ENCODE results near the gene RSRC1. TPM values are rescaled to one million over a fixed set of nuclear protein-coding genes. Genes with fewer than 3 reads are reported as not detected.

Gene RSRC1
- total RNA-seq, 5 donors from 2014 or later (not counting 1 experiment from before 2014, with no cell fraction given), result 29.9 to 35.0 (median 31.1) TPM

DNA sequence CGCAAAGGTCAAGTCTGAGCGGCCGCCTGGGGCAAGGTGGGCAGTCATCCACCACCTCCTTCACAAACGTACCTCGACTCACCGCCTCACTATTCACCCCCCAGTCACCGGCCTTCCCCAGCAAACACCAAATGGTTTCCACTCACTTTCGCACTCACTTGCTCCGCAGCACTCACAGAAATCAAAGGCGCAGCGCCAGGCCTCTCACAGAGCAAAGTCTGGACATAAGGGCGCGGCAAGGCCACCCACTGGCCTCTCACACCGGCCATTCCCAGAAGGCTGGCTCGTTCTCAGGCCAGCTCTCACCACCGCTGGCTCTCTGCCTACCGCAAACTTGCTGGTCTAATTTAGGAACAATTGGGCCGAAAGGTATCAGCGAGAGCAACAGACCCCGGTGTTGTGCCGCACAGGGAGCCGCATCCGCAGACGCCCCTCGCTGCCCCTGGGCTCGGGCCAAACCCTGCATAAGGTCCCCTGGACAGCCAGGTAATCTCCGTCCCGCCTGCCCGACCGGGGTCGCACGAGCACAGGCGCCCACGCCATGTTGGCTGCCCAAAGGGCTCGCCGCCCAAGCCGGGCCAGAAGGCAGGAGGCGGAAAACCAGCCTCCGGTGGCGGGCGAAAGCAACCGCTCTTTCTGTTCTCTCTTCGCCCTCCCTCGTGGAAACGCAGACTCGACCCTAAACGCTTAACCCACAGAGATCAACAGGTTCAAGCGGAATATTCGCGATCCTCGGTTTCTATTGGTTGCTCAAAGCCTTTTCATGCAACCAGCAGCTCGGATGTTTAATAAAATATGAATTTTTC is 6.6 kb upstream of the RSRC1 start:
- Histone ChIP-seq H3K27ac (ENCODE audit: low read length) (no peak overlapping the region), H3K4me1 (ENCODE audit: control insufficient read depth in 1 of 2, extremely low read depth in 1 of 2, insufficient read depth in 2 of 2, low read length in 2 of 2) (peaks cover 10 to 49% of the 10 kb centered on the region in 2 experiments), H3K27me3 (replicated peaks in 1 of 2; ENCODE audit: control insufficient read depth in 2 of 2, extremely low read depth in 1 of 2, insufficient read depth in 2 of 2, low read length in 1 of 2) (peaks cover 60 to 66% of the 10 kb centered on the region in 2 experiments), H3K9me3 (no peaks in the 10 kb centered on the region), H3K4me3 (ENCODE audit: control insufficient read depth in 1 of 2, extremely low read depth in 1 of 2, low read length in 1 of 2) (peak overlapping the region; percentile 2 to 35), H3K36me3 (ENCODE audit: control insufficient read depth in 2 of 2, extremely low read depth in 1 of 2, insufficient read depth in 1 of 2, low read length in 1 of 2) (no peaks in the 10 kb centered on the region)
- no peak for ATAC-seq (replicated peaks in 1 of 4)
- ChIA-PET POLR2A (no interaction called here), CTCF (no interaction called here)
- H3K27me3 Mint-ChIP-seq, result peaks cover 85 to 90% of the 10 kb centered on the region in 2 donors
- DNase-seq, result peak in 2 of 35 experiments; percentile 11 to 13
- peaks cover 40 to 51% (median 47%) of the 10 kb centered on the region in 3 donors for H3K4me1 Mint-ChIP-seq
- no peaks in the 10 kb centered on the region for H3K36me3 Mint-ChIP-seq
- peak overlapping the region; percentile 29 to 86 (median 41) for H3K4me3 Mint-ChIP-seq
- peak overlapping the region in 1 of 2 donors; percentile 77 for H3K27ac Mint-ChIP-seq
- WGBS (ENCODE audit: insufficient coverage), result 5% methylated on average over 43 of the region's 52 CpGs
- H3K9me3 Mint-ChIP-seq, result peaks cover 0 to 4% (median 0%) of the 10 kb centered on the region in 3 donors

DNA sequence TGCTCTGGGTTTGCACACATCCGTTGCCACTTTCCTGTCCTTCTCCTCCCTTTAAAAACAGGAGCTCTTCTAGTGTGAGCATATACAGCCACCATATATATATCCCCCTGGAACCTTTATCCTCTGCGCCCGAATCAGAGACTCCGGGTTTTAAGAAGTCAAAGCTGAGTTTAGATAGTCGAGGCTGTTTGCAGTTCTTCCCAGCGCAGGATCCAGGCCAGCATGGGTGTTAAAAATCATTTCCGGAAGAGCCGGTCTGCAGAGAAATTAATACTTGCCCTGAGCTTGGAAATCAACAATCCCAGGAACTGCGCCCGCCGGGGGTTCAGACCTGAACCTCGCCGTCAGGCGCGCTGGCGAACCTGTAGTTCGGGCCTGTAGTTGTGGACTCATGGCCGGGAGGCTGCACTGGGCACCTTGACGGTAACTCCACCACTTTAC is 6.0 kb upstream of the RSRC1 start:
- no peak for ATAC-seq (replicated peaks in 1 of 4)
- Histone ChIP-seq H3K9me3 (no peaks in the 10 kb centered on the region), H3K27ac (ENCODE audit: low read length) (no peak overlapping the region), H3K27me3 (replicated peaks in 1 of 2; ENCODE audit: control insufficient read depth in 2 of 2, extremely low read depth in 1 of 2, insufficient read depth in 2 of 2, low read length in 1 of 2) (peaks cover 55 to 60% of the 10 kb centered on the region in 2 experiments), H3K36me3 (ENCODE audit: control insufficient read depth in 2 of 2, extremely low read depth in 1 of 2, insufficient read depth in 1 of 2, low read length in 1 of 2) (no peaks in the 10 kb centered on the region), H3K4me1 (ENCODE audit: control insufficient read depth in 1 of 2, extremely low read depth in 1 of 2, insufficient read depth in 2 of 2, low read length in 2 of 2) (peaks cover 10 to 43% of the 10 kb centered on the region in 2 experiments), H3K4me3 (ENCODE audit: control insufficient read depth in 1 of 2, extremely low read depth in 1 of 2, low read length in 1 of 2) (peak overlapping the region; percentile 2 to 19)
- Mint-ChIP-seq H3K36me3 (no peaks in the 10 kb centered on the region), H3K9me3 (peaks cover 0 to 4% (median 0%) of the 10 kb centered on the region in 3 donors), H3K27ac (peak overlapping the region; percentile 23 to 45), H3K4me1 (peaks cover 37 to 48% (median 42%) of the 10 kb centered on the region in 3 donors), H3K27me3 (peaks cover 83 to 89% of the 10 kb centered on the region in 2 donors), H3K4me3 (peak overlapping the region; percentile 29 to 86 (median 41))
- WGBS (ENCODE audit: insufficient coverage), result 13% methylated on average over 5 of the region's 19 CpGs
- POLR2A ChIA-PET, result interaction anchor here in 1 of 2 donors (0.7 kb wide), 1 partner anchor 378 kb away, joined by 3 read pairs; no protein-coding TSS in a partner anchor
- CTCF ChIA-PET, result no interaction called here
- DNase-seq, result peak in 1 of 35 experiments; percentile 31

DNA sequence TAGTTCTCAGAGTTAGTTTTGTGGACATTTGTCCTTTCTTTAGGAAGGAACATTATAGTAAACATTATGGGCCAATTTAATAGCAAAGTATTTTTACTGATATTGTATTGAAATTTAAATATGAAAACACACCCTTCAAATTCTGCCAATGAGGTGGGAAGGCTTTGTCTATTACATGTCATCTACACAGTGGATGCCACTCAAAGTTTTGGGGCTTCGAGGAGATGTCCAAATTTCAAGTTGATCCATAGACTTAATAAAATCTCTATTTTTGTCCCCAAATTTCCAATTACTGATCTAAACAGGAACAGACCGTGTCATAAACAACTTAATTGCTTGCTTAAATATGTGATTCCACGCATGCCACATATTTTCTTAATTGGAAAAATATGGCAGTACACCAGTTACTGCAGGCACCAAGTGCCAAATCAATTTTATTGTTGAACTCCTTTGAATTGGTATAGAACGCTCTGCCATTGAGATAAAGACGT is 5.4 kb upstream of the RSRC1 start:
- ATAC-seq (replicated peaks in 1 of 4) (no peak), DNase-seq (peak in 1 of 35 experiments; percentile 21)
- no peaks in the 10 kb centered on the region for H3K9me3 ChIP-seq
- H3K4me1 ChIP-seq (ENCODE audit: control insufficient read depth in 1 of 2, extremely low read depth in 1 of 2, insufficient read depth in 2 of 2, low read length in 2 of 2), result peaks cover 12 to 47% of the 10 kb centered on the region in 2 experiments
- peak overlapping the region; percentile 23 to 45 for H3K27ac Mint-ChIP-seq
- H3K27me3 ChIP-seq (replicated peaks in 1 of 2; ENCODE audit: control insufficient read depth in 2 of 2, extremely low read depth in 1 of 2, insufficient read depth in 2 of 2, low read length in 1 of 2), result peaks cover 50 to 55% of the 10 kb centered on the region in 2 experiments
- peak overlapping the region in 2 of 3 donors; percentile 29 to 86 for H3K4me3 Mint-ChIP-seq
- no peaks in the 10 kb centered on the region for H3K36me3 ChIP-seq (ENCODE audit: control insufficient read depth in 2 of 2, extremely low read depth in 1 of 2, insufficient read depth in 1 of 2, low read length in 1 of 2)
- WGBS (ENCODE audit: insufficient coverage), result no CpG with 5 or more reads among the region's 5 CpGs
- ChIA-PET CTCF (no interaction called here), POLR2A (interaction anchor here in 1 of 2 donors (0.7 kb wide), 1 partner anchor 377 kb away, joined by 3 read pairs; no protein-coding TSS in a partner anchor)
- H3K9me3 Mint-ChIP-seq, result peaks cover 0 to 4% (median 0%) of the 10 kb centered on the region in 3 donors
- H3K36me3 Mint-ChIP-seq, result no peaks in the 10 kb centered on the region
- peaks cover 78 to 85% of the 10 kb centered on the region in 2 donors for H3K27me3 Mint-ChIP-seq
- H3K4me3 ChIP-seq (ENCODE audit: control insufficient read depth in 1 of 2, extremely low read depth in 1 of 2, low read length in 1 of 2), result peak overlapping the region in 1 of 2 donors; percentile 19
- peaks cover 39 to 51% (median 44%) of the 10 kb centered on the region in 3 donors for H3K4me1 Mint-ChIP-seq
- no peak overlapping the region for H3K27ac ChIP-seq (ENCODE audit: low read length)

DNA sequence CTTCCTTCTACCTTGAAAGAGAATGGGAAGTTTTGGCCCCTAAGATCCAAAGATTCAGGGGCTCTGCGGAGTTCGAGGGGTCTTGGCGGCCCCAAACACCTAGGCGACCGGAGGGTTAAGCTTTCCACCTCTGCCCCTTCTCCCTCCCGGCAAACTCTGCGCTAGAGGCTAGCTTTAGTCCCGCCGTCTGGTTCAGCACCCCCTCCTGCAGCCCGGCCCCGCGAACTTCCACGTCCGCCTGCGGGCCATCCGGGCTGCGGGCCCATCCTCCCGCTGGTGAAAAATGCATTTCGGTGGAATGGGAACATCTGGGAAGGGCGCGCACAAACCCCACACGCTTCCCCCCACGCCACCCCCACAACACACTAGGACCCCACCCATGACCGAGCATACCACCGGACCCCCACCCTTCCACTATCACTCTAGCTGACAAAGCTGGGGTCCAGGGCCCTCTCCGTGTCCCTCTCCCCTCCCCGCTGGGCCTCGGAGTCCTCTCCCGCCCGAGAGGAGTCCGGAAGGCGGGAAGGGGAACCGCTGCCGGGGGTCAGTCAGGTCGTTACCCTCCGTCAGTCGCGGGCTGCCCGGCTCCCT is 4.7 kb upstream of the RSRC1 start:
- ChIA-PET CTCF (no interaction called here), POLR2A (no interaction called here)
- Histone ChIP-seq H3K36me3 (ENCODE audit: control insufficient read depth in 2 of 2, extremely low read depth in 1 of 2, insufficient read depth in 1 of 2, low read length in 1 of 2) (no peaks in the 10 kb centered on the region), H3K9me3 (no peaks in the 10 kb centered on the region), H3K4me3 (ENCODE audit: control insufficient read depth in 1 of 2, extremely low read depth in 1 of 2, low read length in 1 of 2) (peak overlapping the region; percentile 27 to 46), H3K27me3 (replicated peaks in 1 of 2; ENCODE audit: control insufficient read depth in 2 of 2, extremely low read depth in 1 of 2, insufficient read depth in 2 of 2, low read length in 1 of 2) (peaks cover 45 to 54% of the 10 kb centered on the region in 2 experiments), H3K27ac (ENCODE audit: low read length) (no peak overlapping the region), H3K4me1 (ENCODE audit: control insufficient read depth in 1 of 2, extremely low read depth in 1 of 2, insufficient read depth in 2 of 2, low read length in 2 of 2) (peaks cover 14 to 51% of the 10 kb centered on the region in 2 experiments)
- ATAC-seq (replicated peaks in 1 of 4) (no peak), DNase-seq (peak in 2 of 35 experiments; percentile 13)
- WGBS (ENCODE audit: insufficient coverage), result 3% methylated on average over 33 of the region's 39 CpGs
- H3K4me1 Mint-ChIP-seq, result peaks cover 44 to 57% (median 49%) of the 10 kb centered on the region in 3 donors
- peaks cover 0 to 4% (median 0%) of the 10 kb centered on the region in 3 donors for H3K9me3 Mint-ChIP-seq
- no peaks in the 10 kb centered on the region for H3K36me3 Mint-ChIP-seq
- peaks cover 76 to 82% of the 10 kb centered on the region in 2 donors for H3K27me3 Mint-ChIP-seq
- H3K27ac Mint-ChIP-seq, result no peak overlapping the region
- H3K4me3 Mint-ChIP-seq, result peak overlapping the region; percentile 28 to 86 (median 57)

DNA sequence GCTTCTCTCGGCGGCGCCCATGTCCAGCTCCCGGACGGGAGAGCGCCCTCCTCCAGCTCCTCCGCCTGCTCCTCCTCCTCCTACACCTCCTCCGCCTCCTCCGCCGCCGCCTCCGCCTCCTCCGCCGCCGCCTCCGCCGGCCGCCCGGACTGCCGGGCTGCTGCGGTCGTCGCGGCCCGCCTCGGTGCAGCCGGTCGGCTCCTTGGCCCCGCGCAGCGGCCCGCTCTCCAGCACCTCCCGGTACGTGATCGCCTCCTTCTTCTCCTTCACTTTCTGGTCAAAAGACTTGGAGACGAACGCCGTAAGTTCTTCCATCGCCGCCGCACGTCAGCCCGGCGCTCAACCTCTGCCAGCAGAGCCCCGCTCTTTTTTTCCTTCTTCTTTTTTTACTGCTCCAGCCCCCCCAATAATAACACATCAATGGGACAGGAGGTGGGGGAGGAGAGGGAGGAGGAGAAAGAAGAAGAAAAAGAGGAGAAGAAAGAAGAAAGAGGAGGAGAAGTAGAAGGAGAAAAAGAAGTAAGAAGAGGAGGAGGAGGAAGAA is 4.1 kb upstream of the RSRC1 start:
- Mint-ChIP-seq H3K4me1 (peaks cover 48 to 61% (median 54%) of the 10 kb centered on the region in 3 donors), H3K27ac (peak overlapping the region in 1 of 2 donors; percentile 81), H3K36me3 (no peaks in the 10 kb centered on the region), H3K27me3 (peaks cover 70 to 76% of the 10 kb centered on the region in 2 donors), H3K9me3 (peaks cover 0 to 4% (median 0%) of the 10 kb centered on the region in 3 donors), H3K4me3 (peak overlapping the region; percentile 73 to 86 (median 74))
- 2% methylated on average over 35 of the region's 45 CpGs for WGBS (ENCODE audit: insufficient coverage)
- ATAC-seq (replicated peaks in 1 of 4) (no peak), DNase-seq (peak in 3 of 35 experiments; percentile 8 to 50 (median 24))
- H3K27me3 ChIP-seq (replicated peaks in 1 of 2; ENCODE audit: control insufficient read depth in 2 of 2, extremely low read depth in 1 of 2, insufficient read depth in 2 of 2, low read length in 1 of 2), result peaks cover 42 to 54% of the 10 kb centered on the region in 2 experiments
- no peaks in the 10 kb centered on the region for H3K9me3 ChIP-seq
- H3K27ac ChIP-seq (ENCODE audit: low read length), result no peak overlapping the region
- peak overlapping the region; percentile 33 to 46 for H3K4me3 ChIP-seq (ENCODE audit: control insufficient read depth in 1 of 2, extremely low read depth in 1 of 2, low read length in 1 of 2)
- ChIA-PET CTCF (no interaction called here), POLR2A (no interaction called here)
- no peaks in the 10 kb centered on the region for H3K36me3 ChIP-seq (ENCODE audit: control insufficient read depth in 2 of 2, extremely low read depth in 1 of 2, insufficient read depth in 1 of 2, low read length in 1 of 2)
- peaks cover 19 to 56% of the 10 kb centered on the region in 2 experiments for H3K4me1 ChIP-seq (ENCODE audit: control insufficient read depth in 1 of 2, extremely low read depth in 1 of 2, insufficient read depth in 2 of 2, low read length in 2 of 2)

All from T-cell (primary cell).